Psoas muscle (tissue), 8 donors: ENCODE measurements around the gene TOGARAM2. TPM values are rescaled to one million over a fixed set of nuclear protein-coding genes. Genes with fewer than 3 reads are reported as not detected.

Experiments used
- ATAC-seq, 4 donors: fragments of 200-7000 bp; cut with Tn5 transposase; one replicate each; pipeline ENCODE4 v1.9.1; 2020; ENCODE audit warnings: moderate library complexity in 3 of 4, mild to moderate bottlenecking in 2 of 4
- DNase-seq, 2 donors: peaks; one replicate each; pipeline ENCODE4 v3.0.0-alpha.2; 2020
- H3K27ac ChIP-seq: fragments of 200-600 bp; one replicate; pipeline ENCODE4 v1.8.0; 2022
- H3K27me3 ChIP-seq, 3 donors: fragments of 200-600 bp in 1 of 3; one replicate each; pipeline versions ENCODE4 v1.6.1 to v1.8.0; 2013 to 2022; ENCODE audit warnings: low read length in 2 of 3, mild to moderate bottlenecking in 2 of 3, moderate library complexity in 1 of 3; ENCODE audit not compliant: insufficient read depth in 3 of 3
- H3K36me3 ChIP-seq, 2 donors: fragments of 200-600 bp in 1 of 2; one replicate each; pipeline versions ENCODE4 v1.6.1 to v1.8.0; 2013 to 2022; ENCODE audit warnings: low read depth in 1 of 2, mild to moderate bottlenecking in 1 of 2, moderate library complexity in 1 of 2; ENCODE audit not compliant: insufficient read depth in 1 of 2
- H3K4me1 ChIP-seq: fragments of 200-600 bp; one replicate; pipeline ENCODE4 v1.8.0; 2022
- H3K4me3 ChIP-seq: fragments of 200-600 bp; one replicate; pipeline ENCODE4 v1.8.0; 2022; ENCODE audit warnings: mild to moderate bottlenecking
- H3K9me3 ChIP-seq: fragments of 200-600 bp; one replicate; pipeline ENCODE4 v1.8.0; 2022
- WGBS, 3 donors: extraction: QIAGEN DNeasy Blood & Tissue Kit; methylation state at CpG; one replicate each; pipeline versions ENCODE4 v1.1.6 to v1.1.7; 2013; 5-methylcytosine and 5-hydroxymethylcytosine counted together
- intact Hi-C, 2 donors: fragments of 100-400 bp; cut with DNase I; formaldehyde crosslinking; loops; one replicate each; pipeline versions ENCODE4 v1.11.0 to v1.14.2; 2022
- polyA plus RNA-seq, 3 donors: library from polyadenylated mRNA; stranded (reverse); fragments of 200-250 nt; gene quantifications; one replicate each; pipeline ENCODE4 v1.2.3, GENCODE V29; 2013
- total RNA-seq, 4 donors: library from RNA; stranded (reverse); fragmentation: NEBNext Ultra II Directional in 2 of 4; extraction: Animal tissue kit (Norgen Biotek cat#: 25700) in 2 of 4; gene quantifications; one replicate each; pipeline versions ENCODE4 v1.2.1 to v1.2.4, GENCODE V29; 2021 to 2023
- TF ChIP-seq, protein P1 (sequence below): fragments of 200-600 bp; IDR thresholded peaks from one replicate; pipeline ENCODE4 v1.8.0; 2022; ENCODE audit warnings: antibody characterized with exemption
- donor health status: healthy with polysubstance abuse.
- donor health status: DM: no; HTN: no; CAD: no; lungs with moderate emphysema.
- donor health status: Bipolar disorder and iron deficiency.
- donor health status: healthy.
- donor health status: DM: yes; HTN: yes; CAD: no.
- donor health status: DM: no; HTN: no; CAD: no.
- donor health status: DM: no; HTN: no; CAD: no.
- donor health status: DM: yes; HTN: yes; CAD: no.

TOGARAM2 gene
- total and polyA plus RNA-seq, 7 donors, result 2.2 to 98.4 (median 28.6) TPM

DNA sequence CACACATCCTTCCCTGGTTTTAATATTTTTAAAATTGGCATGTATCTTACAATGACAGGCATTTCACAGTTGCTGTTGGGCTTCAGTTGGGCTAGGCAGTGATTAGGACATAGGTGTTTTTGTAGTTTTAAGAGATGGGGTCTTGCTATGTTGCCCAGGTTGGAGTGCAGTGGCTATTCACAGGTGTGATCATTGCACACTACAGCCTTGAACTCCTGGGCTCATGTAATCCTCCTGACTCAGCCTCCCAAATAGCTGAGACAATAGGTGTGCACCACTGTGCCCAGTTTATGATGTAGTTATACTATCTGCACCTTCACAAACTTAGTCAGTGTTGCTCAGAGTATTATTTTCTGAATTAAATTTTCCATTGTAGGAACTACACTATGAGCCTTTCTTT is 49.9 kb downstream of the TOGARAM2 start:
- TF ChIP-seq, protein P1, sequence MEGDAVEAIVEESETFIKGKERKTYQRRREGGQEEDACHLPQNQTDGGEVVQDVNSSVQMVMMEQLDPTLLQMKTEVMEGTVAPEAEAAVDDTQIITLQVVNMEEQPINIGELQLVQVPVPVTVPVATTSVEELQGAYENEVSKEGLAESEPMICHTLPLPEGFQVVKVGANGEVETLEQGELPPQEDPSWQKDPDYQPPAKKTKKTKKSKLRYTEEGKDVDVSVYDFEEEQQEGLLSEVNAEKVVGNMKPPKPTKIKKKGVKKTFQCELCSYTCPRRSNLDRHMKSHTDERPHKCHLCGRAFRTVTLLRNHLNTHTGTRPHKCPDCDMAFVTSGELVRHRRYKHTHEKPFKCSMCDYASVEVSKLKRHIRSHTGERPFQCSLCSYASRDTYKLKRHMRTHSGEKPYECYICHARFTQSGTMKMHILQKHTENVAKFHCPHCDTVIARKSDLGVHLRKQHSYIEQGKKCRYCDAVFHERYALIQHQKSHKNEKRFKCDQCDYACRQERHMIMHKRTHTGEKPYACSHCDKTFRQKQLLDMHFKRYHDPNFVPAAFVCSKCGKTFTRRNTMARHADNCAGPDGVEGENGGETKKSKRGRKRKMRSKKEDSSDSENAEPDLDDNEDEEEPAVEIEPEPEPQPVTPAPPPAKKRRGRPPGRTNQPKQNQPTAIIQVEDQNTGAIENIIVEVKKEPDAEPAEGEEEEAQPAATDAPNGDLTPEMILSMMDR, result no peak
- no peak overlapping the region for H3K4me3 ChIP-seq
- no peaks in the 10 kb centered on the region for H3K4me1 ChIP-seq
- no peak overlapping the region for H3K27ac ChIP-seq
- H3K27me3 ChIP-seq, result no peaks in the 10 kb centered on the region
- DNase-seq (no peak), ATAC-seq (peak in 1 of 4 donors; percentile 6)
- intact Hi-C loops, result no loop called here
- no peaks in the 10 kb centered on the region for H3K9me3 ChIP-seq
- peaks cover 0 to 49% of the 10 kb centered on the region in 2 donors for H3K36me3 ChIP-seq

DNA sequence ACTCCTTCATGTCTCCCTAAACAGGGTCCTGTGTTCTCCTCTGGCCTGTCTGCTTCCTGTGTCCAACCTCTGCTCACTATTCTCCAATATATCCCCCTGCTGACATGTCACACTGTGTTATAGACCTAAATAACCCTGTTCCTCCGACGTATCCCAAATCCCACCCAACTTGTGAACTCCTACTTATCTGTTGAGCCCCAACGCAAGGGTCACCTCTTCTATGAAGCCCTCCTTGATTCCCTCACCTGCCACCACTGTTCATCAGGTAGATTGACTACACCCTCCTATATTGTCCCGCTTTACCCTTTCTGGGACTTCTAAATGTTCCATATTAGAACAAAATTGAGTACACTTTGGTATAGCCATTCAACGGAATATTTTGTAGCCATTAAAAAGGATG is 51.1 kb downstream of the TOGARAM2 start:
- Histone ChIP-seq H3K4me1 (no peaks in the 10 kb centered on the region), H3K9me3 (no peaks in the 10 kb centered on the region), H3K27ac (no peak overlapping the region), H3K27me3 (no peaks in the 10 kb centered on the region), H3K36me3 (peaks cover 0 to 44% of the 10 kb centered on the region in 2 donors), H3K4me3 (no peak overlapping the region)
- intact Hi-C loops, result no loop called here
- DNase-seq, result no peak
- ATAC-seq, result no peak
- 96 to 97% (median 97%) methylated on average over 5 of the region's 5 CpGs for WGBS, 3 donors
- TF ChIP-seq, protein P1, result no peak

GRCh38 chr2:29033172-29033571 is 52.1 kb downstream of the TOGARAM2 start:
- Histone ChIP-seq H3K4me1 (no peaks in the 10 kb centered on the region), H3K9me3 (no peaks in the 10 kb centered on the region), H3K27ac (no peak overlapping the region), H3K27me3 (no peaks in the 10 kb centered on the region), H3K4me3 (no peak overlapping the region), H3K36me3 (peaks cover 0 to 38% of the 10 kb centered on the region in 2 donors)
- DNase-seq (peak in 1 of 2 donors; percentile 15), ATAC-seq (no peak)
- WGBS, 3 donors, result 68 to 83% (median 73%) methylated on average over 2 of the region's 2 CpGs
- intact Hi-C loops, result no loop called here
- TF ChIP-seq, protein P1, result no peak

DNA sequence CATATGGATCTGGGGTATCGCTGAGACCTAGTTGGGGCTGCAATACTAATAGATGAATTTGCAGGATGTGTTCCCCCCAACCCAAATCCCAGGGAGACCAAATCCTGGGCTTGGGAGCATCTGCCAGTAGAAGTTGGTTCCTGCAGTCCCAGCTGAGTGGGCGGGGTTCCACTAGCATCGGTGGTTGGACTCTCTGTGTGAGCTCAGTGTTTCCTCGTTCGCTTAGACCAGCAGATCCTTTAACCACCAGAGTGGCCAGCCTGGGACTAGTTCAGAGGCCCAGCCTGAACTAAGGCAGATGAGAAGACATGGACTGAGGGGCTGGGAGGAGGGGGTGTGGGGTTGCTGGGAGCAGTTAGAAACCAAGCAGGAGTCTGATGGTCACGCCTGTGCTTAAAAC is 52.6 kb downstream of the TOGARAM2 start:
- peaks cover 0 to 33% of the 10 kb centered on the region in 2 donors for H3K36me3 ChIP-seq
- no peaks in the 10 kb centered on the region for H3K9me3 ChIP-seq
- no peaks in the 10 kb centered on the region for H3K4me1 ChIP-seq
- no peaks in the 10 kb centered on the region for H3K27me3 ChIP-seq
- no peak for ATAC-seq
- no peak overlapping the region for H3K27ac ChIP-seq
- 75 to 78% (median 75%) methylated on average over 6 of the region's 6 CpGs for WGBS, 3 donors
- no peak for DNase-seq
- no peak overlapping the region for H3K4me3 ChIP-seq
- intact Hi-C loops, result no loop called here
- TF ChIP-seq, protein P1, result no peak

- TF ChIP-seq, protein P1, result no peak
- WGBS, 3 donors, result 92 to 95% (median 94%) methylated on average over 16 to 17 of the region's 17 CpGs
- H3K27me3 ChIP-seq, result no peaks in the 10 kb centered on the region
- ATAC-seq (no peak), DNase-seq (no peak)
- intact Hi-C loops, result no loop called here
- no peaks in the 10 kb centered on the region for H3K4me1 ChIP-seq
- H3K36me3 ChIP-seq, result peaks cover 0 to 30% of the 10 kb centered on the region in 2 donors
- no peak overlapping the region for H3K27ac ChIP-seq
- H3K9me3 ChIP-seq, result no peaks in the 10 kb centered on the region
- no peak overlapping the region for H3K4me3 ChIP-seq
Observed at GRCh38 chr2:29035016-29035745, 54.1 kb downstream of the TOGARAM2 start.
